Smooth muscle cell of bladder (primary cell): ENCODE measurements around the gene RANBP3L. TPM values are rescaled to one million over a fixed set of nuclear protein-coding genes. Genes with fewer than 3 reads are reported as not detected.

Source experiments
- total RNA-seq: library from RNA; depleted of rRNA; stranded (reverse); fragments of >200 nt; gene quantifications from 2 replicates; pipeline ENCODE4 v1.2.3, GENCODE V29; 2014

Gene RANBP3L
- 0.09 TPM in 1 of 2 replicates, not detected in the other for total RNA-seq

GRCh38 chr5:36301858-36302603, at the start of gene RANBP3L:
RANBP3L (minus strand) TSS chr5:36301902; CDS start chr5:36301416, 486 bp downstream.

GRCh38 chr5:36241631-36242533, 59.8 kb downstream of the RANBP3L start, which contains the start of gene NADK2:
NADK2 (minus strand) TSS chr5:36241925; CDS start chr5:36241798, 127 bp downstream.

Other genes starting within 250 kb of the RANBP3L start
- gene UGT3A2, start 235.0 kb downstream of the RANBP3L start, total RNA-seq, result not detected in 2 replicates
- gene LMBRD2, start 150.0 kb downstream of the RANBP3L start, total RNA-seq, result 16.6 and 22.6 TPM in 2 replicates
- 26.2 and 26.7 TPM in 2 replicates for gene SKP2, start 149.8 kb downstream of the RANBP3L start, total RNA-seq
- 23.6 and 31.3 TPM in 2 replicates for gene NADK2, start 60.0 kb downstream of the RANBP3L start, total RNA-seq